Bronchial epithelial cell (primary cell): ENCODE results near the gene KNTC1. TPM values are rescaled to one million over a fixed set of nuclear protein-coding genes. Genes with fewer than 3 reads are reported as not detected.
A peak's percentile ranks its signal among the peaks of the same experiment; 100 is the strongest.

Experiments
- DNase-seq: peaks from one replicate; pipeline ENCODE4 v3.0.0-alpha.2; 2010; ENCODE audit warnings: low read depth
- FAIRE-seq: peaks from 2 replicates; lab custom pipeline; 2011; peaks lifted over from hg19 to GRCh38; lab: Jason Lieb, UNC
- H3K27me3 ChIP-seq: 2 replicates; pipeline ENCODE4 v1.5.1; 2011; ENCODE audit warnings: low read length; ENCODE audit not compliant: control insufficient read depth, insufficient read depth
- H3K36me3 ChIP-seq: 2 replicates; pipeline ENCODE4 v1.5.1; 2011; ENCODE audit warnings: low read length; ENCODE audit not compliant: control insufficient read depth, insufficient read depth
- H3K4me3 ChIP-seq: 2 replicates; pipeline ENCODE4 v1.5.1; 2011; ENCODE audit warnings: mild to moderate bottlenecking, low read depth, low read length, control low read depth
- CTCF ChIP-seq: IDR thresholded peaks from 2 replicates; pipeline ENCODE4 v1.5.1; 2011; ENCODE audit warnings: mild to moderate bottlenecking, moderate library complexity, low read length, control low read depth, inconsistent platforms; ENCODE audit not compliant: insufficient read depth, severe bottlenecking
- total RNA-seq: library from RNA; depleted of rRNA; stranded (reverse); fragments of >200 nt; gene quantifications from 2 replicates; pipeline ENCODE4 v1.2.1, GENCODE V29; 2014

The KNTC1 gene
- total RNA-seq, 1 donor from 2014 or later = 7.6 TPM

- DNase-seq (no peak), FAIRE-seq (no peak)
- no peak for TF ChIP-seq CTCF
- H3K4me3 ChIP-seq = no peak overlapping the region
- H3K27me3 ChIP-seq = no peaks in the 10 kb centered on the region
- H3K36me3 ChIP-seq = peaks cover 4% of the 10 kb centered on the region
Observed at GRCh38 chr12:122614839-122615238, 87.8 kb downstream of the KNTC1 start.

- no peak for DNase-seq
- no peak for TF ChIP-seq CTCF
- no peak for FAIRE-seq
- H3K36me3 ChIP-seq = peaks cover 4% of the 10 kb centered on the region
- no peak overlapping the region for H3K4me3 ChIP-seq
- H3K27me3 ChIP-seq = no peaks in the 10 kb centered on the region
Observed at GRCh38 chr12:122615780-122616179, 88.7 kb downstream of the KNTC1 start.

- Histone ChIP-seq H3K27me3 (no peaks in the 10 kb centered on the region), H3K36me3 (no peaks in the 10 kb centered on the region), H3K4me3 (no peak overlapping the region)
- DNase-seq (no peak), FAIRE-seq (peak; percentile 23)
- TF ChIP-seq CTCF = no peak
Observed at GRCh38 chr12:122635471-122635870, 108.4 kb downstream of the KNTC1 start.

GRCh38 chr12:122643207-122643805, 116.3 kb downstream of the KNTC1 start:
- no peak for TF ChIP-seq CTCF
- FAIRE-seq (no peak), DNase-seq (no peak)
- H3K36me3 ChIP-seq = no peaks in the 10 kb centered on the region
- no peak overlapping the region for H3K4me3 ChIP-seq
- no peaks in the 10 kb centered on the region for H3K27me3 ChIP-seq

- no peak overlapping the region for H3K4me3 ChIP-seq
- H3K36me3 ChIP-seq = no peaks in the 10 kb centered on the region
- TF ChIP-seq CTCF = no peak
- H3K27me3 ChIP-seq = no peaks in the 10 kb centered on the region
- DNase-seq (peak; percentile 66), FAIRE-seq (no peak)
Observed at GRCh38 chr12:122646517-122647217, 119.6 kb downstream of the KNTC1 start.
